GM19099 (cell line): ENCODE results near the gene MCF2L2.

ENCODE experiments used
- POLR2A ChIP-seq: IDR thresholded peaks from 3 replicates; pipeline ENCODE4 v1.6.1; 2011; ENCODE audit warnings: low read depth; ENCODE audit not compliant: insufficient read length; ENCODE audit errors: extremely low read depth

Gene MCF2L2

GRCh38 chr3:183180110-183180783 is 248.2 kb downstream of the MCF2L2 start:
- TF ChIP-seq POLR2A: no peak

DNA sequence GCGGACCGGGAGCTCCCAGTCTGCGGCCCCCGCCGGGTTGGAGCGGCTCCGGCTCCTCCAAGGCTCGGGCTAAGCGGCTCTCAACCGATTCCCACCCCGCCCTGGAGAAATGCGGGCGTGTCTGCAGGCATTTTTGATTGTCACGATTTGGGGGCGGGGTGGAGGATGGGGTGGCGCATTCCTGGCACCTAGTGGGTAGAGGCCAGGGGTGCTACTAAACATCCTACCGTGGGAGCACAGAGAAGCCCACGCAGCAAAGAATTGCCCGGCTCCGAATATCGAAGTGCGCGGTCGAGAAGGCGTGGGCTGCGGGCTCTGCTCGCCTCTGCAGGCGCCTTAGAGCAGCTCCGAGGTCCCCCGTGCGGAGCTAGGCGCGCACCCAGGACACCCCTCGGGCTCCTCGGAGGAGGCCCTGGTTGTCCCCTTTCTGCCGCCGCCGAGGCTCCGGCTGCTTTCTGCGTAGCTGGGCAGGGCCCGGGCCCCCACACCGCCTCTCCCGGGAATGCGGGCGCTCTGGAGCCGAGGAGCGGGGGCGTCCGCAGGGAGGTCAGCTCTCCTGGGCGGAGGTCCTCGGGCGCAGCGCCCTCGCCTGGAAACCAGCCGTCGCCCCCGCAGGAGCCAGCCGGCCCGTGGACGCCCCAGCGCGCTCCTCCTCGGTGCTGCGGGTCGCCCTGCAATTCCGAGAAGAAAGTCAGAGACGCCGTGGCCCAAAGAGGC is 249.4 kb downstream of the MCF2L2 start:
- no peak for TF ChIP-seq POLR2A

DNA sequence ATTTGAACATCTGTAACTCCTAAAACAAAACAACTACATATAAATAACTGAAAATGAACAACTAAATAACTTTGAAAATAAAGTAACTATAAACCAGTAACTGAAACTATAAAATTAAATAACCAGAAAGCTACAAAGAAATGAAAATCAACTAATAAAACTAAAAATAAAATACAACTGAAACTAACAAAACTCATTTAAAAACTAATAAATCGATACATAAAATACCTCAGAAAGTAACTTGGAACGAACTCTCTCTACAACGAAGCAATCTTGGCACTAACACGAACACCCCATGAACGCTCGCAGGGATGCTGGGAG is 249.9 kb downstream of the MCF2L2 start:
- TF ChIP-seq POLR2A: no peak

DNA sequence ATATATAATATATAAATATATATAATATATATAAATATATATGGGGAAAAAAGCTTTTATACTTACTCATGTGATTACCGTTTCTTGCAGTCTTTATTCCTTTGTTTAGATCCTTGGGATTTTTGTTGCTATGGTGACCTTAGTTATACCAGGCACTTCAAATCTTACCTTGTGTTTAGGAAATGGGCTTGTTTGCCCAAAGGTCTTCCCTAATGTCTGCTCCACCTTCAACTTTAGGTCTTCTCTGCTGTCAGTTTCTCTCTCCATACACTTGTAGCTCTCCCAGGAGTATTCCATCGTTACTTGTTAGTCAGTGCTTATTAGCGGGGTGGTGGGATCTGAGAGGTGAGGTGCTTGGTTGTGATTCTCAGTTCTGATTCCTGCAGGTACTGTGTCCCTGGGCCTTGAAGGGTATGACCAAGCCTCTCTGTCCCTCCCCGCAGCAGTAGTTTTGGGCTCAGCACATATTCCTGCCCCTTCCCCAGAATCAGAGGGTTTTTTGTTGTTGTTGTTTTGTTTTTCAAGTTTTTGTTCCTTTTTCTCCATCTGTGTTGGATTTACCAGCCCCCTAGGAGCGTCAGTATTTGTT is 256.3 kb downstream of the MCF2L2 start:
- no peak for TF ChIP-seq POLR2A

GRCh38 chr3:183163563-183163962 is 264.9 kb downstream of the MCF2L2 start:
- no peak for TF ChIP-seq POLR2A

GRCh38 chr3:183161552-183162336 is 266.7 kb downstream of the MCF2L2 start:
- TF ChIP-seq POLR2A: peak; percentile 18

DNA sequence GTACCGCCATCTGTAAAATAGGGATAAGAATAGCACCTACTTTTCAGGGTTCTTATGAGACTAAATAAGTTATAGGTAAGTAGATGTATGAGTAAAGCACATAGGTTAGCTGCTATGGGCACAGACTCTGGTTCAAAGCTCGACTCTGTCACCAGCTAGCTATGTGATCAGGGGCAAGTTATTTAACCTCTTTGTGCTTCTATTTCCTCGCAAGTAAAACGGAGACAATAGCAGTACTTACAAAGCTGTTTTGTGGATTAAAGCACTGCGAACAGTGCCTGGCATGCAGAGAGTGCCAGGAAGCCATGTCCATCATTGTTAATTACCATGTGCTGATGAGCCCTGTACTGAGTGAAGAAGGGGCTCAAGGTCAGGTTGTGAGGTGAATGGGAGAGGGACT is 267.8 kb downstream of the MCF2L2 start:
- no peak for TF ChIP-seq POLR2A

- TF ChIP-seq POLR2A: no peak
Observed at GRCh38 chr3:183159333-183159732, 269.1 kb downstream of the MCF2L2 start.

DNA sequence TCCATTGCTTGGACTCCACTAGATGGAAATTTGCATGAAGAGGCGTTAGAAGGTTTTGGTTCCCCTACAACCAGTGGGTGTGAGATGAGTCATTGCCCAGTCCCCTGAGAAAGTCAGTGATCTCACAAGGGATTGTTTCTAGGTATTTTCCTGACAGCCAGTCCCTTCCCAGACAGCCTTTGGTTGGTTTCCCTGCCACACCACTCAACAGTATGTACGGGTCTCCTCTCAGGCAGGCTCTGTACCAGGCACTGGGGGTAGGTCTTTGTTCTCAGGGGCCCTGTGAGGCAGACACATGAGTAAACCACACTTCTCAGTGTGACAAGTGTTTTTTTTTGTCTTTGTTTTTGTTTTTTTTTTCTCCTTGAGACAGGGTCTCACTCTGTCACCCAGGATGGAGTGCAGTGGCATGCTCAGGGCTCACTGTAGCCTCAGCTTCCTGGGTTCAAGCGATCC is 269.8 kb downstream of the MCF2L2 start:
- TF ChIP-seq POLR2A: no peak

GRCh38 chr3:183158113-183158512 is 270.3 kb downstream of the MCF2L2 start:
- no peak for TF ChIP-seq POLR2A

GRCh38 chr3:183156266-183156665 is 272.2 kb downstream of the MCF2L2 start:
- TF ChIP-seq POLR2A: no peak

GRCh38 chr3:183155499-183155898 is 272.9 kb downstream of the MCF2L2 start:
- TF ChIP-seq POLR2A: no peak

DNA sequence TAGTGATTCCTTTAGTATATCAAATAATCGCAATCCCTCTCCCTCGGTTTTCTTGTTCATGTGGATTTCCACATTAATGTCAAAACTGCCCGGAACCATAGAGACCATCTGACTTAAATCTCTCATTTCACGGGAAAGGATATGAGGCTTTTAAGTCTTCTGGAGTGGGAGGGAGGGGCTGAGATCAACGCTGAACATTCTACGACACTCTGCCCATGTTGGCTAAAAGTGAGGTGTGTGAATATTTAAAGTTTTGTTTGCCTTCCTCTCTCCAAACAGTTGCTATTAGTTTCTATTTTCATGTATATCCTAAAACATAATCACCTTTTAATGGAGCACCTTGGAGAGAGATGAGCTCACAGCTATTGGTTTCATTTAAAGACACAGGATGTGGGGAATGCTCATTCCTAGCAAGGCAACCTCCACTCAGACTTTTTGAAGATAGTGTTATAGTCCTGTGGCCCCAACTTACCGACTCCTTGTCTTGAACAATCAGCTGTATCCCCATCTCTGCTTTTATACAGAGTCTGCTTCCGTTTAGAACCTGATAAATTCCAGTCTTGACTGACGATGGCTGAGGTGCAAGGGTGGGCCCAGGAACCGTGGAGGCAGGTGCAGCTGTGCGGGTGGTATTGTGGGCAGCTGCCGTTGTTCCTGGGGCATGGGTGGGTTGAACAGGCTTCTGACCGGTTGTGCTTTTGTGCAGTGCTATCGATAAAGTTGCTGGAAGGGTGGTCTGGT is 275.0 kb downstream of the MCF2L2 start:
- TF ChIP-seq POLR2A: no peak

- no peak for TF ChIP-seq POLR2A
Observed at GRCh38 chr3:183151821-183152351, 276.5 kb downstream of the MCF2L2 start.
